ENCODE data around the gene RRP1B.

GRCh38 chr21:43687566-43688399 lies 28.4 kb downstream of the RRP1B start:
- TF ChIP-seq CTCF (IDR thresholded peaks at IDR 0.05; ENCODE audit: low read length) (no peak), EZH2 (optimal IDR thresholded peaks at IDR 0.05; ENCODE audit: low read depth, low read length) (no peak)
